ENCODE results near the gene APBA2. TPM values are rescaled to one million over a fixed set of nuclear protein-coding genes. Genes with fewer than 3 reads are reported as not detected.

APBA2 gene
- total RNA-seq, 1 donor from 2014 or later, result 33.1 TPM

- no peaks in the 10 kb centered on the region for H3K27me3 Mint-ChIP-seq (ENCODE audit: low read depth)
- no peak for TF ChIP-seq CTCF (IDR thresholded peaks at IDR 0.05; ENCODE audit: unreplicated experiment)
- no peaks in the 10 kb centered on the region for H3K4me1 Mint-ChIP-seq
- H3K36me3 Mint-ChIP-seq, result peaks cover 29% of the 10 kb centered on the region
- H3K4me3 Mint-ChIP-seq, result no peak overlapping the region
- DNase-seq (ENCODE audit: low spot score in 2 of 2, unreplicated experiment in 2 of 2), result no peak
- H3K9me3 Mint-ChIP-seq, result no peaks in the 10 kb centered on the region
- no peak overlapping the region for H3K27ac Mint-ChIP-seq
These were observed 41.3 kb downstream of the APBA2 start for GRCh38 chr15:28927043-28927442.

DNA sequence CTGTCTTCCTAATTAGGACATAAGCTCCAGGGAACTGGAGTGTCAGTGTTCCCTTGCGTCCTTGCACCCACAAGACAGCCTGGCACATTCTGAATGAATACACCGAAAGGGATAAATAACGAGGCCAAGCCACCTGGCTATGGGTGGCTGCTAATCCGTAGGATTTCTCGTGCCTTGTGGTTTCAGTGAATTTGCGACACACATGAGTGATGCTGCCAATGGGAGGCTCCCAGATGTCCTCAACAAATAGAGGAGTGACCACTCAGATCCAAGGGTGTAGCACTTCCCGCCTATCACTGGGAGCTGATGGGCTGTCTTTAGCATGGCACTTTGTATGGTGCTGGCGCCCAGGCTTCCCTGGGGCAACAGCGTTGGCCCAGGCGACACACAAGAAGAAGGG, 43.4 kb downstream of the APBA2 start:
- Mint-ChIP-seq H3K9me3 (no peaks in the 10 kb centered on the region), H3K27ac (no peak overlapping the region), H3K4me3 (no peak overlapping the region), H3K27me3 (ENCODE audit: low read depth) (no peaks in the 10 kb centered on the region), H3K4me1 (no peaks in the 10 kb centered on the region), H3K36me3 (peaks cover 22% of the 10 kb centered on the region)
- DNase-seq (ENCODE audit: low spot score in 2 of 2, unreplicated experiment in 2 of 2), result no peak
- TF ChIP-seq CTCF (IDR thresholded peaks at IDR 0.05; ENCODE audit: unreplicated experiment), result no peak

DNA sequence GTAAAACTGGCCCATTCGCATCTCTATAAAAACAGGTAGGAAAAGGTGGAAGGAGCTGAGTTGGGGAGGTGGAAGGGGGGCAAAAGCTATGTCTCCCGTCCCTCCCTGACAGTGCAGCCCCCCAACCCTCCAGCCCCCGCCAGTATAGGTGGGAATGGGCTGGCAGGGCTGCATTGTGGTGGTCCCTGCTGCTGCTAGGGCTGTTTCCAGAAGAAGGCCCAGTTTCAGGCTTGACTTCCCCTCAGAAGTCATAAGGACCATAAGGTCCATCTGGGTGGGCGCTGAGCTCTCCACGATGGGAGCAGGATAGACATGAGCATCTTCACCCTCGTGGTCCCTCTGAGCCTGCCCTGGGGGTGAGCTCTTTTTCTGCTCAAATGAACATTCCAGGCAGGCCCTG, 44.2 kb downstream of the APBA2 start:
- no peak overlapping the region for H3K27ac Mint-ChIP-seq
- no peaks in the 10 kb centered on the region for H3K9me3 Mint-ChIP-seq
- TF ChIP-seq CTCF (IDR thresholded peaks at IDR 0.05; ENCODE audit: unreplicated experiment), result no peak
- no peak overlapping the region for H3K4me3 Mint-ChIP-seq
- no peaks in the 10 kb centered on the region for H3K4me1 Mint-ChIP-seq
- no peaks in the 10 kb centered on the region for H3K27me3 Mint-ChIP-seq (ENCODE audit: low read depth)
- H3K36me3 Mint-ChIP-seq, result peaks cover 17% of the 10 kb centered on the region
- DNase-seq (ENCODE audit: low spot score in 2 of 2, unreplicated experiment in 2 of 2), result no peak

DNA sequence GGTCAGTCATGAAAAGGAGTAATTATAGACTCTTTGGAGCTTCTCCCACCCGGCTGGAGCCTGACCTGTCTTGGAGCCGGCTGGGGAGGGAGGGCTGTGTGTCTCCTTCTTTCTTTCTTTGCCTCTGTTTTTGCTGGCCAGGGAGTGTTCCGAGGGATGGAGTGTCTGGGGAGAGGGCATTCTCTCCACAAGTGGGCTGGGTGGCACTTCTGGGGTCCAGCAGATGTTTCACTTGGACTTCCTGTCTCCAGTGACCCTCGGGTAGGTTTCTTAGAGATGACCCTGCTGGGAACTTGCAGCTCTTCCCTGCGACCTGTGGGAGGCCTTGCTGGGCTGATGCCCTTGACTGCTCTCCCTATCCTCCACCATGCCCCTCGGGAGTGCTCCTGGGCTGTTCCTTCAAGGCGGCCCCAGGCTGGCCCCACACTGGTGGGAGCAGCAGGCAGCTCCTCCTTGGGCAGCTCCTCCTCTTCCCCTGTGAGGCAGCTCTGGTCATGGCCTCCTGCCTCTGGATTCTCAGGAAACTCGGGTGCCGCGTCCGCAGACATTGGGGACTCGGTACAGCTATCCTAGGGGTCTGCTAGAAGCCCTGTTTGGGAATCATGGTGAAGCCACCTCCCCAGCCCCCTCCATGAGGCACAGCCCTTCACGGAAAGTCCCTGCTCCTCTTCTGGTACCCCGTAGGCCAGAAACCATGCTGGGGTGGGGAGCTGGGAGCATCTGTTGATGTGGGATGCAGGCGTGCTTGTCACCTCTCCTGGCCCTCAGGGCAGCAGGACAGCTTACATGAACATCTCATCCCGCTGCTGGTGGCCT, 44.9 kb downstream of the APBA2 start:
- DNase-seq (ENCODE audit: low spot score in 2 of 2, unreplicated experiment in 2 of 2), result no peak
- H3K9me3 Mint-ChIP-seq, result no peaks in the 10 kb centered on the region
- H3K4me1 Mint-ChIP-seq, result no peaks in the 10 kb centered on the region
- TF ChIP-seq CTCF (IDR thresholded peaks at IDR 0.05; ENCODE audit: unreplicated experiment), result no peak
- no peak overlapping the region for H3K4me3 Mint-ChIP-seq
- H3K36me3 Mint-ChIP-seq, result peaks cover 16% of the 10 kb centered on the region
- no peaks in the 10 kb centered on the region for H3K27me3 Mint-ChIP-seq (ENCODE audit: low read depth)
- H3K27ac Mint-ChIP-seq, result no peak overlapping the region

DNA sequence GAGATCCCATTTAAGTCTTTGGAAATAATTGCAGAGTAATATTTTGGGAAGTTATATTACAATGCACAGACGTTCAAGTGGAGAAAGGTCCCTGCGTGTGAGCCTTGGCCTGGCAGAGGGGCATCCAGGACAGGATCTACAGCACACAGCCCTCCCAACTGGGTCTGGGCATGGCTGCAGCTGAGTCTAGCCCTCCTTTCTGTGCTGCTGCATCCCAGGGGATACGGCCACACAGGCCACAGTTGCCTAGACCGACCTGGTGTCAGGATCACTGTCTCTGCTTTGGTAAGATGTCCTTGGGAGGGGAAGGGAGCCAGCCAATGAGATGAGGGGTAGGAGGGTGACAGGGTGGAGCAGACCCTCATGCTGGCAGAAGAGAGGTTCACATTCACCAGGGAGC, 46.1 kb downstream of the APBA2 start:
- no peak for DNase-seq (ENCODE audit: low spot score in 2 of 2, unreplicated experiment in 2 of 2)
- Mint-ChIP-seq H3K4me1 (no peaks in the 10 kb centered on the region), H3K4me3 (no peak overlapping the region), H3K9me3 (no peaks in the 10 kb centered on the region), H3K27me3 (ENCODE audit: low read depth) (no peaks in the 10 kb centered on the region), H3K36me3 (peaks cover 16% of the 10 kb centered on the region), H3K27ac (no peak overlapping the region)
- no peak for TF ChIP-seq CTCF (IDR thresholded peaks at IDR 0.05; ENCODE audit: unreplicated experiment)
